H9 (cell line): ENCODE results near the gene ZFPM1. TPM values are rescaled to one million over a fixed set of nuclear protein-coding genes. Genes with fewer than 3 reads are reported as not detected.
"Not testable (repeated sequence)": the region's sequence is repeated elsewhere in the genome, so short reads cannot be mapped to it uniquely, and the experiment has no call there.

ENCODE experiments used
- DNase-seq: peaks from one replicate; pipeline ENCODE4 v3.0.0-alpha.2; 2017
- H2AFZ ChIP-seq: one replicate; pipeline ENCODE4 v1.6.1; 2013; ENCODE audit warnings: mild to moderate bottlenecking, low read length, control low read depth, moderate library complexity
- H2AK5ac ChIP-seq: 2 replicates; pipeline ENCODE4 v1.6.1; 2013; ENCODE audit warnings: low read length, control low read depth, mixed read lengths; ENCODE audit not compliant: insufficient read length
- H2BK120ac ChIP-seq: one replicate; pipeline ENCODE4 v1.6.1; 2013; ENCODE audit warnings: low read depth, mild to moderate bottlenecking, low read length, control low read depth, inconsistent platforms; ENCODE audit not compliant: poor library complexity, severe bottlenecking
- H2BK12ac ChIP-seq: 2 replicates; pipeline ENCODE4 v1.6.1; 2013; ENCODE audit warnings: low read length, control low read depth, mixed read lengths, low read depth; ENCODE audit not compliant: insufficient read length
- H2BK15ac ChIP-seq: 2 replicates; pipeline ENCODE4 v1.6.1; 2013; ENCODE audit warnings: low read depth, low read length, control low read depth
- H2BK20ac ChIP-seq: one replicate; pipeline ENCODE4 v1.6.1; 2013; ENCODE audit warnings: low read depth, mild to moderate bottlenecking, low read length, control low read depth, inconsistent platforms; ENCODE audit not compliant: poor library complexity, severe bottlenecking
- H2BK5ac ChIP-seq: 2 replicates; pipeline ENCODE4 v1.6.1; 2013; ENCODE audit warnings: low read length, control low read depth, mixed read lengths; ENCODE audit not compliant: insufficient read length
- H3K14ac ChIP-seq: 2 replicates; pipeline ENCODE4 v1.6.1; 2013; ENCODE audit warnings: low read length, control low read depth; ENCODE audit not compliant: insufficient read depth
- H3K18ac ChIP-seq: 2 replicates; pipeline ENCODE4 v1.6.1; 2013; ENCODE audit warnings: low read depth, mild to moderate bottlenecking, mixed read lengths, low read length, control low read depth; ENCODE audit not compliant: insufficient read length
- H3K23ac ChIP-seq: 2 replicates; pipeline ENCODE4 v1.6.1; 2013; ENCODE audit warnings: low read length, control low read depth, mixed read lengths, low read depth; ENCODE audit not compliant: insufficient read length
- H3K23me2 ChIP-seq: 2 replicates; pipeline ENCODE4 v1.6.1; 2013; ENCODE audit warnings: low read depth, mild to moderate bottlenecking, mixed read lengths, low read length, control low read depth; ENCODE audit not compliant: insufficient read length, poor library complexity, severe bottlenecking
- H3K27ac ChIP-seq: 2 replicates; pipeline ENCODE4 v1.5.1; 2013; ENCODE audit warnings: low read length, control low read depth, mixed read lengths, low read depth; ENCODE audit not compliant: insufficient read length
- H3K27me3 ChIP-seq: 2 replicates; pipeline ENCODE4 v1.6.1; 2013; ENCODE audit warnings: low read length, control low read depth, inconsistent platforms; ENCODE audit not compliant: insufficient read depth
- H3K4ac ChIP-seq: 2 replicates; pipeline ENCODE4 v1.6.1; 2013; ENCODE audit warnings: low read depth, mild to moderate bottlenecking, control low read depth, inconsistent platforms, low read length, moderate library complexity
- H3K4me1 ChIP-seq: 2 replicates; pipeline ENCODE4 v1.6.1; 2013; ENCODE audit warnings: low read length, control low read depth, inconsistent platforms; ENCODE audit not compliant: insufficient read depth
- H3K4me2 ChIP-seq: 2 replicates; pipeline ENCODE4 v1.6.1; 2013; ENCODE audit warnings: low read length, control low read depth, mixed read lengths; ENCODE audit not compliant: insufficient read length, insufficient read depth
- H3K56ac ChIP-seq: 2 replicates; pipeline ENCODE4 v1.6.1; 2013; ENCODE audit warnings: low read depth, mild to moderate bottlenecking, mixed read lengths, low read length, control low read depth; ENCODE audit not compliant: insufficient read length
- H3K79me1 ChIP-seq: 2 replicates; pipeline ENCODE4 v1.6.1; 2013; ENCODE audit warnings: low read depth, mild to moderate bottlenecking, moderate library complexity, low read length, control low read depth, inconsistent platforms; ENCODE audit not compliant: insufficient read depth, poor library complexity, severe bottlenecking
- H3K79me2 ChIP-seq: 2 replicates; pipeline ENCODE4 v1.6.1; 2013; ENCODE audit warnings: low read length, control low read depth, inconsistent platforms; ENCODE audit not compliant: insufficient read depth
- H3K9ac ChIP-seq: 2 replicates; pipeline ENCODE4 v1.6.1; 2013; ENCODE audit warnings: low read length, control low read depth, mixed read lengths; ENCODE audit not compliant: insufficient read length; ENCODE audit errors: extremely low read depth
- H3K9me3 ChIP-seq: one replicate; pipeline ENCODE4 v1.6.1; 2013; ENCODE audit warnings: low read depth, low read length, inconsistent platforms; ENCODE audit not compliant: control insufficient read depth
- H3T11ph ChIP-seq: one replicate; pipeline ENCODE4 v1.6.1; 2013; ENCODE audit warnings: mild to moderate bottlenecking, low read length, control low read depth, inconsistent platforms
- H4K20me1 ChIP-seq: one replicate; pipeline ENCODE4 v1.6.1; 2013; ENCODE audit not compliant: control insufficient read depth, insufficient read length, insufficient read depth
- H4K5ac ChIP-seq: 2 replicates; pipeline ENCODE4 v1.6.1; 2013; ENCODE audit warnings: low read depth, mild to moderate bottlenecking, mixed read lengths, low read length, control low read depth; ENCODE audit not compliant: insufficient read length
- H4K8ac ChIP-seq: replicated peaks from 2 replicates; pipeline ENCODE4 v1.6.1; 2013; ENCODE audit warnings: low read length, control low read depth, mixed read lengths, low read depth; ENCODE audit not compliant: insufficient read length
- H4K91ac ChIP-seq: 2 replicates; pipeline ENCODE4 v1.6.1; 2013; ENCODE audit warnings: low read depth, mild to moderate bottlenecking, moderate library complexity, mixed read lengths, low read length, control low read depth; ENCODE audit not compliant: insufficient read length
- H3K27ac Mint-ChIP-seq, 3 experiments: 2 replicates in 2 of 3; 3 replicates in 1 of 3; pipeline ENCODE4 v1.8.0; 2020 to 2021; ENCODE audit warnings: mixed read lengths in 3 of 3, mild to moderate bottlenecking in 1 of 3, moderate library complexity in 1 of 3
- H3K27me3 Mint-ChIP-seq: 2 replicates; pipeline ENCODE4 v1.8.0; 2021; ENCODE audit warnings: low read depth, mild to moderate bottlenecking, moderate library complexity, mixed read lengths
- H3K36me3 Mint-ChIP-seq, 3 experiments: 2 replicates in 2 of 3; 3 replicates in 1 of 3; pipeline ENCODE4 v1.8.0; 2020 to 2021; ENCODE audit warnings: low read depth in 3 of 3, mixed read lengths in 3 of 3; ENCODE audit not compliant: insufficient read depth in 1 of 3
- H3K4me1 Mint-ChIP-seq, 2 experiments: 2 replicates each; pipeline ENCODE4 v1.8.0; 2020; ENCODE audit warnings: mixed read lengths in 2 of 2
- H3K4me3 Mint-ChIP-seq, 2 experiments: 2 replicates in 1 of 2; 3 replicates in 1 of 2; pipeline ENCODE4 v1.8.0; 2020 to 2021; ENCODE audit warnings: mild to moderate bottlenecking in 2 of 2, mixed read lengths in 2 of 2, moderate library complexity in 1 of 2
- H3K9me3 Mint-ChIP-seq, 2 experiments: 2 replicates in 1 of 2; 3 replicates in 1 of 2; pipeline ENCODE4 v1.8.0; 2020; ENCODE audit warnings: mild to moderate bottlenecking in 2 of 2, mixed read lengths in 2 of 2, moderate library complexity in 1 of 2
- WGBS: extraction: QIAGEN DNeasy Blood & Tissue Kit; methylation state at CpG from one replicate; pipeline ENCODE4 v1.1.7; 2013; ENCODE audit warnings: missing lambda C conversion rate, low lambda C conversion rate, mixed read lengths; ENCODE audit not compliant: insufficient read length; ENCODE audit errors: extremely low coverage; 5-methylcytosine and 5-hydroxymethylcytosine counted together
- total RNA-seq: library from RNA; stranded (reverse); gene quantifications from 2 replicates; pipeline ENCODE4 v1.2.1, GENCODE V29; 2021
- TF ChIP-seq, protein P1 (sequence below): fragments of 200-600 bp; sonication (generic); conservative IDR thresholded peaks from 3 replicates; pipeline ENCODE4 v1.8.0; 2021; ENCODE audit warnings: antibody characterized with exemption, mild to moderate bottlenecking

ZFPM1 gene
- total RNA-seq, 1 experiment from 2014 or later, result 3.6 TPM

DNA sequence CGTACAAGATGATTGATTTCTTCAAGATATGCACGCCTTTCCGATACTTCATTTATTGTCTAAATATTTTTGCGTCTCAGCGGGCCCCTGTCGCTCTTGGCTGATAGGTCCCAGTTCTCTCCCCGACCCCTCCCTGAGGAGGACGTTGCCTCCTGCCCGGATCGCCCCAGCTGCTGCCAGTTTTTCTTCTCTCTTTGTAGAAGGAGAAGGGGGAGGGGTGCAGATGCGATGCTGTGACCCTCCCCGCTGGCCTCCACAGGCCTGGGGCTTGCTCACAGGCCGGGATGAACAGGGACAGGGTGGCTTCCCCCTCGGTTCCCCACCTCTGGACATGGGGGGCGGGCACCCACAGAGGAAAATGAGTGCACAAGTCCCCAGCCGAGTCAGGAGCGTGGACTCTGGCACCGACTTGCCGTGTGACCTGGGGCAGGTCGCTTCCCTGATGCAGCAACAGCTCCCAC is 63.6 kb downstream of the ZFPM1 start:
- H2BK12ac ChIP-seq, result no peak overlapping the region
- peaks cover 13 to 20% (median 16%) of the 10 kb centered on the region in 3 experiments; a peak in 5 of 7 replicates for H3K36me3 Mint-ChIP-seq
- no peak overlapping the region for H3T11ph ChIP-seq
- no peak overlapping the region for H2BK5ac ChIP-seq
- peak overlapping the region in 1 of 3 experiments; percentile 93; a peak in 2 of 7 replicates for H3K27ac Mint-ChIP-seq
- H2BK20ac ChIP-seq, result no peak overlapping the region
- no peaks in the 10 kb centered on the region for H3K79me1 ChIP-seq
- peaks cover 10 to 24% of the 10 kb centered on the region in 2 experiments; a peak in 3 of 5 replicates for H3K9me3 Mint-ChIP-seq
- no peak overlapping the region for H2BK120ac ChIP-seq
- WGBS, result no CpG with 5 or more reads among the region's 20 CpGs
- peaks cover 5% of the 10 kb centered on the region for H3K27me3 Mint-ChIP-seq
- no peak overlapping the region for H3K4me3 Mint-ChIP-seq
- H4K20me1 ChIP-seq, result no peaks in the 10 kb centered on the region
- H3K23me2 ChIP-seq, result no peaks in the 10 kb centered on the region
- H3K27me3 ChIP-seq, result no peaks in the 10 kb centered on the region
- H3K27ac ChIP-seq, result no peak overlapping the region
- H4K8ac ChIP-seq, result no peak overlapping the region
- H3K4me1 Mint-ChIP-seq, result peaks cover 3 to 7% of the 10 kb centered on the region in 2 experiments; a peak in 3 of 4 replicates
- no peaks in the 10 kb centered on the region for H3K9me3 ChIP-seq
- no peak overlapping the region for H3K4ac ChIP-seq
- DNase-seq, result no peak
- no peak overlapping the region for H3K9ac ChIP-seq
- H2AK5ac ChIP-seq, result no peak overlapping the region
- H2BK15ac ChIP-seq, result no peak overlapping the region
- H3K4me2 ChIP-seq, result no peak overlapping the region
- H3K79me2 ChIP-seq, result no peaks in the 10 kb centered on the region
- H4K5ac ChIP-seq, result no peak overlapping the region
- no peak overlapping the region for H3K23ac ChIP-seq
- no peaks in the 10 kb centered on the region for H3K4me1 ChIP-seq
- H2AFZ ChIP-seq, result no peak overlapping the region
- H3K56ac ChIP-seq, result no peak overlapping the region
- H3K18ac ChIP-seq, result no peak overlapping the region
- no peak overlapping the region for H3K14ac ChIP-seq
- TF ChIP-seq, protein P1, sequence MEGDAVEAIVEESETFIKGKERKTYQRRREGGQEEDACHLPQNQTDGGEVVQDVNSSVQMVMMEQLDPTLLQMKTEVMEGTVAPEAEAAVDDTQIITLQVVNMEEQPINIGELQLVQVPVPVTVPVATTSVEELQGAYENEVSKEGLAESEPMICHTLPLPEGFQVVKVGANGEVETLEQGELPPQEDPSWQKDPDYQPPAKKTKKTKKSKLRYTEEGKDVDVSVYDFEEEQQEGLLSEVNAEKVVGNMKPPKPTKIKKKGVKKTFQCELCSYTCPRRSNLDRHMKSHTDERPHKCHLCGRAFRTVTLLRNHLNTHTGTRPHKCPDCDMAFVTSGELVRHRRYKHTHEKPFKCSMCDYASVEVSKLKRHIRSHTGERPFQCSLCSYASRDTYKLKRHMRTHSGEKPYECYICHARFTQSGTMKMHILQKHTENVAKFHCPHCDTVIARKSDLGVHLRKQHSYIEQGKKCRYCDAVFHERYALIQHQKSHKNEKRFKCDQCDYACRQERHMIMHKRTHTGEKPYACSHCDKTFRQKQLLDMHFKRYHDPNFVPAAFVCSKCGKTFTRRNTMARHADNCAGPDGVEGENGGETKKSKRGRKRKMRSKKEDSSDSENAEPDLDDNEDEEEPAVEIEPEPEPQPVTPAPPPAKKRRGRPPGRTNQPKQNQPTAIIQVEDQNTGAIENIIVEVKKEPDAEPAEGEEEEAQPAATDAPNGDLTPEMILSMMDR, result no peak
- no peak overlapping the region for H4K91ac ChIP-seq

DNA sequence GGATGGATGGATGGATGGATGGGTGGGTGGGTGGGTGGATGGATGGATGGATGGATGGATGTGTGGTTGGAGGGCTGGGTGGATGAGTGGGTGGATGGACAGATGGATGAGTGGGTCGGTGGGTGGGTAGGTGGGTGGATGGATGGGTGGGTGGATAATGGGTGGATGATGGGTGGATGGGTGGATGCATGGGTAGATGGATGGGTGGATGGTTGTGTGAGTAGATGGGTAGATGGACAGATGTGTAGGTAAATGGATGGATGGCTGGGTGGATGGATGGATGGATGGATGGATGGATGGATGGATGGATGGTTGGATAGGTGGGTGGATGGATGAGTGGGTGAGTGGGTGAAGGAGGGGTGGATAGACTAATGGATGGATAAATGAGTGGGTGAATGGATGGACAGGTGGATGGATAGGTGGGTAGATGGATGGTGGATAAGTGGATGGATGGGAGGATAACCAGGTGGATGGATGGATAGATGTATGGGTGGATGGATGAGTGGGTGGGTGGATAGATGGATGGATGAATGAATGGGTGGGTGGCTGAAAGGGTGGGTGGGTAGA is 64.2 kb downstream of the ZFPM1 start:
- not testable (repeated sequence) for H3T11ph ChIP-seq, H2BK20ac ChIP-seq, H3K18ac ChIP-seq, H2BK5ac ChIP-seq, H3K56ac ChIP-seq, H3K4me3 Mint-ChIP-seq, H3K4ac ChIP-seq, H3K9me3 ChIP-seq, H4K8ac ChIP-seq, H4K20me1 ChIP-seq, H3K79me1 ChIP-seq, H3K27ac ChIP-seq, H3K4me1 Mint-ChIP-seq, H2BK15ac ChIP-seq, H3K9ac ChIP-seq, H3K23ac ChIP-seq, H4K91ac ChIP-seq, H4K5ac ChIP-seq, H2BK120ac ChIP-seq, H2BK12ac ChIP-seq, H2AK5ac ChIP-seq, H3K27me3 ChIP-seq, H3K23me2 ChIP-seq, H3K14ac ChIP-seq, H2AFZ ChIP-seq, H3K27ac Mint-ChIP-seq, DNase-seq, H3K79me2 ChIP-seq, H3K27me3 Mint-ChIP-seq, H3K4me1 ChIP-seq, H3K4me2 ChIP-seq
- WGBS, result no CpG with 5 or more reads among the region's 1 CpG
- H3K9me3 Mint-ChIP-seq, result peaks cover 10 to 24% of the 10 kb centered on the region in 2 experiments; a peak in 3 of 5 replicates
- H3K36me3 Mint-ChIP-seq, result peaks cover 13 to 20% (median 16%) of the 10 kb centered on the region in 3 experiments; a peak in 5 of 7 replicates
